ENCODE data around the gene EOMES. TPM values are rescaled to one million over a fixed set of nuclear protein-coding genes. Genes with fewer than 3 reads are reported as not detected.
A peak's percentile ranks its signal among the peaks of the same experiment; 100 is the strongest.
"Not testable (repeated sequence)": the region's sequence is repeated elsewhere in the genome, so short reads cannot be mapped to it uniquely, and the experiment has no call there.

EOMES gene
- 0.35 and 0.40 TPM in 2 replicates for total RNA-seq (2014; rRNA removed; shearing (Covaris generic))
- 0.80 TPM in 1 of 2 replicates, not detected in the other for polyA plus RNA-seq (2014; cell fraction: nucleus; rRNA removed)

DNA sequence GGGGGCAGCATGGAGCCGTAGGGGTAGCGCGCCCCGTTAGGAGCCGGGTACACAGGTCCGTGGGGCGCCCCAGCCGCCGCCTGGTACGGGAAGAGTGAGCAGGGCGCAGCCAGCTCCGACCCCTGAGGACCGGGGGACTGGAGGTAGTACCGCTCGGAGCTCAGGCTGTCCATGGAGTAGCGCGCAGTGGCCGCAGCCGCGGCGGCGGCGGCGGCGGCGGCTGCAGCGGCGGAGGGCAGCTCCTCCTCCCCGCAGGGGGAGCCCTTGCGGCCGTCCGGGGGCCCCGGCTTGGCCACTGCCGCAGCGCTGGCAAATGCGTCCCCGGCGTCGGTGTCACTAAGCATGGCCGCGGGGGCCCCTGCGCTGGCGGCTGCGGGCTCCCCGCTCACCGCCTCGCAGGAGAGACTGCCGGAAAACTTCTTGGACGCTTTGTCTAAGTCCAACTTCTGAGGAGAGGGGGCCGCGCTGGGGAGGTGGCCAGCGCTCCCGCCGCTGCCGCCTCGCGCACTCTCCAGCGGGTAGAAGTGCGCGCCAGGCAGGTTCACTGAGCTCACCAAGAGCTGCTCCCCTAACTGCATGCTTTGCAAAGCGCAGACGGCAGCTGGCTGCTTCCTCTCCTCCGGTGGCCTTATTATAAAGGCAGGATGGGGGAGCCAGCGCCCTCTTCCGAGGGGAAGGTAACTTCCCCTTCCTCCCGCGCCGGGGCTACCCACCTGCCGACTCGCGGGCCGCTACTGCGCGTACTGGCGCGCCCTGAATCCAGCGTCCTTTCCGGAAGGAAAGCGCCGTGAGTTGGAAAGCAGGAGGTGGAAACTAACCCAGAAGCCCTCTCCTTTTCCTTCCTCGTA is at the start of gene EOMES:
Gene EOMES, minus strand, starts transcription at position 607 of the 848 bp plus-strand sequence. Its CDS starts 29 bp downstream, at position 578.
- peak; percentile 35 for DNase-seq (ENCODE audit: extremely low read depth, low read depth)

DNA sequence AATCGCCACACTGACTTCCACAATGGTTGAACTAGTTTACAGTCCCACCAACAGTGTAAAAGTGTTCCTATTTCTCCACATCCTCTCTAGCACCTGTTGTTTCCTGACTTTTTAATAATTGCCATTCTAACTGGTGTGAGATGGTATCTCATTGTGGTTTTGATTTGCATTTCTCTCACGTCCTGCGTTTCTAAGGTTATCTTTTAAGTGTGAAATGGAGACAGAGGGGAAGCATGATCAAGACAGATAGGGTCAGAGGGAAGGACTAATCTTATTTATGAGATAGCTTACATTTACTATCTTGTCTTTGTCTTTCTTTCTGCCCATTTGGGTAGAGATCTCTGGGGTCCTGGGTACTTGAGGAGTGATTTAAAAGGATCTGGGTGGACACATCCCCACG is 48.3 kb upstream of the EOMES start:
- not testable (repeated sequence) for DNase-seq (ENCODE audit: extremely low read depth, low read depth)

DNA sequence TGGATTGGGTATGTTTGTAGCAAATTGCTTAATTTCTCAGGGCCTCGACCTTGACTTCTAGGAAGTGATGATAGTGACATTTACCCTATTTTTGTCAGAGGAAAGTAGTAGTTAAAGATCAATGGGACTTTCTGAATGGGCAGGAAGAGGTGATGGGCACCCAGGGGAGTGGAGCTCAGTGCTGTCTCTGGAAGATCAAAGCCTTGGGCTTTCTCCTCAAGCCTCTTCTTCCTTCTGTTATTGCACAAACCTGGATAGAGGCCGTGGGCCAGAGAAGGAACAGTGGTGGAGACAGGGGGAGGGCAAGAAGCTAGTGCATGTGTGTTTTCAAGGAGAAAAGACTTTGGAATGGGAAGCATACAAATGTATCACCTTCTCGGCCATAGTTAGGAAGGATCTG is 44.9 kb upstream of the EOMES start:
- no peak for DNase-seq (ENCODE audit: extremely low read depth, low read depth)

DNA sequence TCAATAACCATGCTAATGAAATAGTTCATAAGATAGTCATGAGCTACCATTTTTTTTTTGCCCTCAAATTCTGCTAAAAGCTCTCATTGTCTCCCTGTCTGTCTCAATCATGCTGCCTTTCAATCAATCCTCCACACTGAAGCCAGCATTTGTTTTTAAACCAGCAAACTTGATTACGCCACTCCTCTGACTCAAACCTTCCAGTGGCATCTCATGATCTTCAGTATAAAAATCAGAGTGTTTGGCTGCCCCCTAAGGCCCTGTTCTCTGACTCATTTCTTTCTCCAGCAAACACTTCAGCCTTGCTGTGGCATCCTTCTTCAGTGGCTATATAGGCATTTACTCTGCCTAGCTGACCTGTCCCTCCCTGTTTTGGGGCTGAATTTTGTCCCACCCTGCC is 36.0 kb upstream of the EOMES start:
- DNase-seq (ENCODE audit: extremely low read depth, low read depth), result peak; percentile 16

DNA sequence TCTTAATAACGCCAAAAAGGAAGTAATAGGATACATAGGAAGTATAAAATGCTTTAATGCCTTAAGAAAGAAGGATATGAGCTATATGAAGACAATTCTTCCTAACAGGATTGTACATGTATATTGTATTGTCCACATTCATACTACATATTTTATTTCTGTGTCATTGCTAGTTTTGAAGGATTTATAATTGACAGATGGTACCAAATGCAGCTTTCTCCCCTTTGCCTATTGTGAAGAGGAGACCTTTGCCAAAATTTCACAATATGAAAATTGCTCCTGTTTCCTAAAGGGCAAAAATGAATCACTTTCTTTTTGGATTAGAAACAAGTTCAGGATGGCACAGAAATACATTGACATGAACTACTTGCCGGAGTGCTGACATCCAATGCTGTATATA is 34.8 kb upstream of the EOMES start:
- DNase-seq (ENCODE audit: extremely low read depth, low read depth), result no peak

DNA sequence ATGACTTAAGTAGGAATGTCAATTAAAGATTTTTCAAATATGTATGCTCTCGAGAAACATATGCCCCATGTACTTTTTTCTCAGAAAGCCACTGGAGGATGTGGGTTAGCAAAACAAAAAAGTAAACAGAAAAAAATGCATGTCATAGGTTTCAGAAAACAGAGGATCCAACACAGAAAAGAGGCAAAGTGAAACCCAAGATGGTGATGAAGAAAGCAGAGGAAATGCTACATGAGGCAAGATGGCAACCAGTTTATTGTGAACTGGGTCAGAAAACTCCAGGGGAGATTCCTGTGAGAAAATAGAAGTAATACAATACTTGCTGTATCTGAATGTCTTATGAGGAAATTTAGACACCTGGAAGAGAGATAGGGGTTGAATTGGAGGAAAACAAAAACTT is 30.8 kb upstream of the EOMES start:
- DNase-seq (ENCODE audit: extremely low read depth, low read depth), result no peak

DNA sequence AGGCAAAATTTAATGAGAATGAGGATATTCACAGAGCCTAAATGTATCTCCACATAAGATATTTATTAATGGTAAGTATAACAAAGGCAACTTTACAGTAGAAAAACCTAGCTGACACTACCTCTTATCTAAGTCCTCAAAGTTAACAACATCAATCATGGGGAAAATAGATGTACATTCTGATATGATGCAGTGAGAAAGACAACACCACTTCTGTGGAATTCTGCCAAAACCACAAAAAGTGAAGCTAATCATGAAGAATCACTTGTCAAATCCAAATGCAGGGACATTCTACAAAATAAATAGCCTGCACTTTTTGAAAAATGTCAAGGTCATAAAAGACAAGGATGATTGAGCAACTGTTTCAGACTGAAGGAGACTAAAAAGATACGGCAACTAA is 27.5 kb upstream of the EOMES start:
- no peak for DNase-seq (ENCODE audit: extremely low read depth, low read depth)

DNA sequence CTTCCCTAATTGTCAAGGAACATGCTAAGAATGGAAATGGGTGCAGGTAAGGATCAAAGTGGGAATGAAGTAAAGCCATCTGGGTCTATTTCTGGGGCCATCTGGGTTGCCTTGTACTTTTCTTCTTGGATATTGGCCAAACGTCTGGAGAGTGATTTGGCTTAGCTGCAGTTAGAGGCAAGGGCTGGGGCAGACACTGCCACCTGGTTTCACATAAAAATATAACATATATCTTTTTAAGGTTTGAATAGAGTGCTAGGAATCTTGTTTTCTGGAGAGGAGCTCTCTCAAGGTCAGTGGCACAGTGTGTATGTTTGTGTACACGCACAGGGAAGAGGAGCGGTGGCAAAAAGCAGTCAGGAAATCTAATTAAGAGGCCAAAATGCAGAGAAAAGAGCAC is 24.7 kb upstream of the EOMES start:
- no peak for DNase-seq (ENCODE audit: extremely low read depth, low read depth)

DNA sequence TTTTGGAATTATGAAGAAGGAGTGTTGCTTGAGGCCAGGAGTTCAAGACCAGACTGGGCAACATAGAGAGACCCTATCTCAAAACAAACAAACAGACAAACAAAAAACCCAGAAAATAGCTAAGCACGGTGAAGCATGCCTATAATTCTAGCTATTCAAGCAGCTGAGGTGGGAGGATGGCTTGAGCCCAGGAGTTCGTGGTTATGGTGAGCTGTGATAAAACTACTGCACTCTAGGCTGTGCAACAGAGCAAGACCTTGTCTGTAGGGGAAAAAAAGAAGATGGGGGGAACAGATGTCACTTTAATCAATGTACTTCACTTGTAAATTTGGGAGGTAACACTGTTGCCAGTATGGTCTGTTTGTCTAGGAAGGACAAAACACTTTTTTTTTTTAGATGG is 18.7 kb upstream of the EOMES start:
- DNase-seq (ENCODE audit: extremely low read depth, low read depth), result no peak

DNA sequence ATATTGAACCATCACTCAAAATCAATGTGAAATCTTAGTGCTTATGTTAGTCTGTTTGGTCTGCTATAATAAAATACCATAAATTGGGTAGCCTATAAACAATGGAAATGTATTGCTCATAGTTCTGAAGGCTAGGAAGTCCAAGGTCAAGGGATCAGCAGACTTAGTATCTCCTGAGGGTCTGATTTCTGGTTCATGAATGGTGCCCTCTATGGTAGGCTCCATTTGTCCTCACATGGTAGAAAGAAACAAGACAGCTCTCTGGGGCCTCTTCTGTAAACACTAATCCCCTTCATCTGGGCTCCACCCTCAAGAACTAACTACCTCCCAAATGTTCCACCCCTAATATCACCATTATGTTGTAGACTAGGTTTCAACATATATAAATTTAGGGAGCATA is 15.0 kb upstream of the EOMES start:
- no peak for DNase-seq (ENCODE audit: extremely low read depth, low read depth)

DNA sequence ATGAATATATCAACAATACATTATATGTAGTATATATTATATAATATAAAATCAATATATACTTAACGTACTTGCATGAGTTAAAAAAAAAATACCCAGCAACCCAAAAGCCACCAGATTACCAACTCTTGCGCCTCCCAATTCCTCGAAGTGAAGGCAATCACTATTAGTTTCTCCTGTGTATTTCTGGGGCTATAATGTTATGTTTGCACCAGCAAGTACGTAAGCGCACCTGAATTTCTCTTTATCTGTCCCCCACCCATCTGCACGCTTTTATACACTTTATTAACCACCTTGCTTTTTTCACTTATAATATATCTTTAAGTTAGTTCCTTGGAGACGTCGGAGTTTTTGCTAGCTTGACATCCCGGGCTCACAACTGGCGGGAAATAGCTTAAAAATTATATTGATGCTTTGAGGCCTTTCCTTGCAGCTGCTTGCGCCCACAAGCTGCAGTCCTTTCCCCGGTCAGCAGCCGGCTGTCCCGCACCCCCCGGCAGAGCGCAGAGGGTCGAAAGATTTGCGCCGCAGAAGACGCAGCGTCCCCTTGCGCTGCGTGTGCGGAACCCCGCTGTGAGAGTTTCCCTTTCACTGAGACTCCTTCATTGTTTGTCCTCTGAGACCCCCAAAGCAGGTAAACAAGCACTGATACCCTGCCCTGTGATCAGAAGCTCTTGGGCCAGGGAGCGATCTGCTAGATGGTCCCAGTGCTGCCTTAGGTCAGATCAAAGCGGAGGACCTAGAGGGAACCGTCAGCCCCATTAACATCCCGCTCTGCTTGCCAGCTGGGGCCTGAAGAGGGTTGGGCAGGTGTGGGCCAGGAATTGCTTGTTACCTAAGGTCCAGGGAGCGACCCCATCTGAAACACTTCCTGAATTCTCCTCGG is 8.9 kb upstream of the EOMES start:
- DNase-seq (ENCODE audit: extremely low read depth, low read depth), result no peak

DNA sequence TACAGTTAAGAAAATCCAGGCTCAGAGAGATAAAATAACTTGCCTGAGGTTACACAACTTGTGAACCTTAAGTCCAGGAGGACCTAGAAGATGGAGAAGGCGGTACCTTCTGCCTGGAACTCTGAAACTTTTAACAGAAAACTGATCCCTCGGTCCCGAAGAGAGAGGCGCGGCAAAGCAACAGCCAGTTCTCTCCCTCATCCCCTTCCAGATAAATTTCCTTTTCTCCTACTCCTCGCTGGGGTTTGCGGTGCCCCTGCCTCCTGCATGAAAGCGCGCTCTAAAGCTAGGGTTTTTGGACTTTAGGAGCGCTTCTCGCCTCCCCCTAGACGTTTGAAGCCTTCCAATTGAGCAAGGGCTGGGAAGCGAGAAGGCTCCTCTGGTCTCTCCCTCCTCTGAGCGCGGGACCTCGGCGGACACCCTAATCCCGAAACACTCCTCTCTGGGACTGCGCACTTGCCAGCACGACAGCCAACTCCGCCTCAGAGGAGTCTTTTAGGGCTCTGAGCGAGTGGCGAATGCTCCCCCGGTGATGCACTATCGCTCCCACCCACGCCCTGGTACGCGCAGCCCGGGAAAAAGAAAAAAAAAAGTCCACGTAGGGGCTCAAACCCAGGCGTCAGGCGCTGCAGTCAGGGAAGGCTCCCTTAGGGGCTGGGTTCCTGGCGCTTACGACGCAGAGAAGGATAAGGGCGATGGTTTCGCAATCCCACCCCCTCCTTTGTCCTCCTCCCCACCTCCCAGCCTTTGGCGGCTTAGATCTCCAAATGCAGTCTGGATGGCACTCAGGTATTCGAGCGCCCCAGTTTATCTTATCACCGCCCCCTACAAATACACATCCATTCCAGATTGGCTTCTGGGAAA is 7.9 kb upstream of the EOMES start:
- no peak for DNase-seq (ENCODE audit: extremely low read depth, low read depth)

DNA sequence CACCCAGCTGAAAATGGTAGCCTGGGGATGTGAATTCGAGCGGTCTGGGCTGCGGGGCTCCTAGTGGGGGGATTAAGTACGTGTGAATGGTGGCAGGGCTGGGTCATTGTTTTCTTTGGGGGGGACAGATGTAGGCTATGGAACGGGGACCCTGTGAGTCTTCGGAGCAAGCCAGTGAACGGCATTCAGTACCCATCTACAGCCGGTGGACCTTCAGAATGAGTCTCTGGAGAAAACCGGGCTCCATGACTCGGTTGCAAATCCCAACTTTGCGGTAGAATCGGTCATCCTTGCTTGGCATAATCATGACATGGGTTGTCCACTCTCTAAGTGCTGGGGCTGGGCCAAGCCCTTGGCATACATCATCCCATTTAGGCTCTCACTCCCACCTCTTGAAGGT is 7.2 kb upstream of the EOMES start:
- DNase-seq (ENCODE audit: extremely low read depth, low read depth), result no peak

DNA sequence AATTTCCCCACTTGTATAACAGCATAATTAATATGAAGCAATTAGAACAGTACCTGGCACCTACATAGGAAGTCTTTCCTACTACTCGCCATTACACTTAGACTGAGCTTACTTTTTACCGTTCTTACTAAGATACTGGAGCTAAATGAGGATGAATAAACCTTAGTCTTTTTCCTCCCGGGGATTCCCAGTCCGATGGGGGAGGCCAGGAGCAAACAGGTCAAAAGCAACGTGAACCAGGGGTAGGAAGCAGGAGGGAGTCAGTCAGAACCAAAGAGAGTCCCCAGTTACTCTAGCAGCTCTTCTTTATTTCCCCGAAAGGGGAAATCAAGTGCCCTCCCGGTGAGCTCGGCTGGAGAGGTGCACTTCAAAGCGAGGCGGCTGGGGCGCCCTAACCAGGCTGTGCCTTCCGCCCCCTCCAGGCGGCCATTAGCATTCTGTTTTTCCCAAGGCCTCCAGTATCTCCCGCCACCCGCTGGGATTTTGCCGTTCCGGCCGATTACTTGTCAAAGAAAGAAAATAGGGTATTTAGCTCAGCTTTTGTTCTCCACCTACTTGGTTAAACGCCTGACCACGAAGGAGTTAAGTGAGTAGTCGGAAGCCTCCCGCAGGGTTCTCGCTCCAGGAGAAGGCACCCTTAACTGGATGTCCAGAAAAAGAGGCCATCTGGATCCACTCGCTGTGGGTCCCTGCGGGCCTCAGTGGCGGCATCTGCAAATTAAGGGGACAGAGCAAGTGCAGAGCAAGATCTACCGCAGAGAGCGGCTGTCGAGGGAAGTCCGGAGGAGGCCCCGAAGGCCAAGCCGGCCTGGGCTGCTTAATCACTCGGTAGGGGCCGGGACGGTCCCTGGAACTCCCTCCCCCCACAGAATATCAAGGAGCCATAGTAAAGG is 6.3 kb upstream of the EOMES start:
- no peak for DNase-seq (ENCODE audit: extremely low read depth, low read depth)

DNA sequence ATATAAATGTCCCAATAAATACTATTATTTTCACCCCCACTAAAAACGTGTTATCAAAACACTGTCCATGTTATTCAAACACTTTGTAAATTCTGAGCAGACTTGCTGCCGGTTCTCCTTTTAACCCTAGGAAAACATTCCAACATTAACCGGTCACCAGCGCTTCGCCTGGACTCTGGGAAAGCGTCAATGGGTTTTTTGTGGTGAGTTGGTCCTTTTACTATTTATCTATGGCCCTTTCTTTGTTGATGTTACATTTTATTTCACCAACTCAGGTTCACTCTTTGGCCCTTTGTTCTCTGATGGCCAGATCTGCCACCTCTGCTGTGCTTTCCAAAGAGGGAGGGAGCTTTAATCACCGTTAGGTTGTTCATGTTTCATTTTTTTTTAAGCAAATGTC is 4.1 kb upstream of the EOMES start:
- no peak for DNase-seq (ENCODE audit: extremely low read depth, low read depth)

DNA sequence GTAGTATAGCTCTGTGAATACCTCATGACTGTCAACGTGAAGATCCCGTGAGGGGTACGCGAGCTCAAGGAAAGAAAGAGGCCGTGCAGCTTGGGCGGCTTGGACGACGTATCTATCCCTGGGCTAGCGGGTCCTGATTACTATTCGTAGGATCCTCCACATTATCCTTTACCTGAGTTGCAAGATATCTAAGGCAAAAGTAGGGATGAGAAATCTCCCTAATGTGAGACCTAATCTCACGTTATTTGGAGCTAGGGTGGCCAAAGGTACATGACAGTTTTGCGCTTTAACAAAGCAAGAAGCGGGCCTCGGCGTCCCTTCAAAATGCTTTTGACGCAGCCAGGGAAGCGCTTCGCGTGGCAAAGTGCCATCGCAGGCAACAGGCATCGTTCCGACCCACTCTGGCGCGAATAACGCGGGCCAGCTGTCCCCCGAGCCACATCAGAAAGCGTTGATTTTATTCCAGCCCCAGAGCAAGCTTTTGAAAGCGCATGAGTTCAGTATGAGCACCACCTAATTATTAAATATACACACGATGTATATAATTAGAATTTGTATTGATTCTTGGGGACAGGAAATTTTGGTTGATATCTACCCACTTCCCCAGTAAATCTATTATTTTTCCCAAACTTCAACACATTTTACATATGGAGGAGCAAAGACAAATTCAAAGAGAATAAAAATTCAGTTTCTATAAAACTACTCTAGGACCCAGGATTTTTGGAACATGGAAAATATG is 2.5 kb upstream of the EOMES start:
- DNase-seq (ENCODE audit: extremely low read depth, low read depth), result no peak

DNA sequence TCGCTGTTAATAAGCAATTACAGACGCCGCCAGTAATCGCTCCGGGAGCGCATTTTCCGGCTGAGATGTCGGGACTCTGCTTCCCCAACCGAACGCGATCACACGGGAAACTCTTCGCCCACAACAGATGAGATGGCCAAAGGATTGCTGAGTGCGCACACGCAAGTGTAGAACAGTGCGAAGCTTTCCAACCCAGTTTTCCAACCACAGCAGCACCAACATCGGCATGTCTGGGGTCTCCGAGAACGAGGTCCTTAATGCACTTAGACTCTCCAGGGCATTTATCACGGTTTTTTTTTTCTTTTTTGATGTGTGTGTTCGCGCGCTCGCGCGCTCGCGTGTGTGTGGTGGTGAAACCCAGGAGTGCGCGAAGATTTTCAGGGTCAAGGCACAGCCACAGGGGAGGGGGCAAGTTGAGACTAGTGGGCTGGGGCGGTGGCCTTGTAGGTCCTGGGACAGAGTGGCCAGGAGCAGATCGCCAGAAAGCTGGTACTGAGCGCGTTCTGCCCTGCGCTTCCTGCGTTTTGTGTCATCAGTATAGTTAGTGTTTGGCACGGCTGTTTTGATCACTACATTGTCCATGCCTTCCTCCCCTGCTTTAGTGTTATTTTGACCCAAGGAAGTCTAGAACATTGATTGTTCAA is 1.8 kb upstream of the EOMES start:
- no peak for DNase-seq (ENCODE audit: extremely low read depth, low read depth)

DNA sequence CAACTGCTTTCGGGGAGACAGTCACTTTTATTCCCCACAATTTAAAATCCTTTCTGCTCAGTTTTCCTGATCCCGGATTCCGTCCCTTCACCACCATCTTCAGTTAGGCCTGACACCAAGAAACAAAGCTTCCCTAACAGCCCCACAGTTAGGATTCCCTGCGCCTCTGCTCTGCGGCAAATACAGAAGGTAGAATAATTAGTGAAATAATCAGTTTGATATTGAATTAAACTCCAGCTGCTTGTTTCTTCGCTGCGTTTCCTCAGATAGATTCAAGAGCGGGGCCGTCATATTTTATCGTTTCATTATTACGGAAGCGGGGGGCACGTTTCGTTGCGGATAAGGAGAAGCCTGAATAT is 1.3 kb upstream of the EOMES start:
- DNase-seq (ENCODE audit: extremely low read depth, low read depth), result no peak
